Measurements from ENCODE around the gene CYTH3.
A peak's percentile ranks its signal among the peaks of the same experiment; 100 is the strongest.
"Not testable (repeated sequence)": the region's sequence is repeated elsewhere in the genome, so short reads cannot be mapped to it uniquely, and the experiment has no call there.

CYTH3 gene

GRCh38 chr7:6156734-6157133, 115.7 kb downstream of the CYTH3 start:
- Mint-ChIP-seq H3K9me3 (no peaks in the 10 kb centered on the region), H3K4me3 (no peak overlapping the region), H3K4me1 (no peaks in the 10 kb centered on the region), H3K27ac (no peak overlapping the region), H3K36me3 (peaks cover 69% of the 10 kb centered on the region), H3K27me3 (no peaks in the 10 kb centered on the region)
- no peak for ATAC-seq

- peaks cover 75% of the 10 kb centered on the region for H3K36me3 Mint-ChIP-seq
- no peak overlapping the region for H3K4me3 Mint-ChIP-seq
- H3K4me1 Mint-ChIP-seq, result no peaks in the 10 kb centered on the region
- H3K27ac Mint-ChIP-seq, result no peak overlapping the region
- H3K9me3 Mint-ChIP-seq, result no peaks in the 10 kb centered on the region
- ATAC-seq, result no peak
- no peaks in the 10 kb centered on the region for H3K27me3 Mint-ChIP-seq
Measured at GRCh38 chr7:6155596-6155995, 116.8 kb downstream of the CYTH3 start.

GRCh38 chr7:6154542-6155404, 117.7 kb downstream of the CYTH3 start:
- no peak overlapping the region for H3K4me3 Mint-ChIP-seq
- no peaks in the 10 kb centered on the region for H3K9me3 Mint-ChIP-seq
- no peak overlapping the region for H3K27ac Mint-ChIP-seq
- peak; percentile 53 for ATAC-seq
- H3K36me3 Mint-ChIP-seq, result peaks cover 75% of the 10 kb centered on the region
- no peaks in the 10 kb centered on the region for H3K27me3 Mint-ChIP-seq
- no peaks in the 10 kb centered on the region for H3K4me1 Mint-ChIP-seq

- Mint-ChIP-seq H3K27me3 (no peaks in the 10 kb centered on the region), H3K4me1 (no peaks in the 10 kb centered on the region), H3K27ac (no peak overlapping the region), H3K9me3 (no peaks in the 10 kb centered on the region), H3K4me3 (no peak overlapping the region), H3K36me3 (peaks cover 75% of the 10 kb centered on the region)
- ATAC-seq, result peak; percentile 55
Measured at GRCh38 chr7:6153646-6154541, 118.5 kb downstream of the CYTH3 start.

GRCh38 chr7:6151994-6152735, 120.3 kb downstream of the CYTH3 start:
- H3K36me3 Mint-ChIP-seq, result peaks cover 79% of the 10 kb centered on the region
- ATAC-seq, result no peak
- no peak overlapping the region for H3K27ac Mint-ChIP-seq
- H3K4me1 Mint-ChIP-seq, result no peaks in the 10 kb centered on the region
- H3K27me3 Mint-ChIP-seq, result no peaks in the 10 kb centered on the region
- no peaks in the 10 kb centered on the region for H3K9me3 Mint-ChIP-seq
- H3K4me3 Mint-ChIP-seq, result no peak overlapping the region

- ATAC-seq, H3K27me3 Mint-ChIP-seq, H3K4me1 Mint-ChIP-seq, H3K27ac Mint-ChIP-seq, H3K4me3 Mint-ChIP-seq, H3K9me3 Mint-ChIP-seq: not testable (repeated sequence)
- H3K36me3 Mint-ChIP-seq, result peaks cover 81% of the 10 kb centered on the region
Measured at GRCh38 chr7:6151527-6151926, 120.9 kb downstream of the CYTH3 start.

GRCh38 chr7:6149996-6150395, 122.4 kb downstream of the CYTH3 start:
- H3K4me1 Mint-ChIP-seq, result no peaks in the 10 kb centered on the region
- no peak overlapping the region for H3K27ac Mint-ChIP-seq
- no peaks in the 10 kb centered on the region for H3K27me3 Mint-ChIP-seq
- H3K36me3 Mint-ChIP-seq, result peaks cover 83% of the 10 kb centered on the region
- no peak for ATAC-seq
- H3K9me3 Mint-ChIP-seq, result no peaks in the 10 kb centered on the region
- no peak overlapping the region for H3K4me3 Mint-ChIP-seq

GRCh38 chr7:6148724-6149360, 123.6 kb downstream of the CYTH3 start:
- no peaks in the 10 kb centered on the region for H3K9me3 Mint-ChIP-seq
- no peak overlapping the region for H3K27ac Mint-ChIP-seq
- H3K27me3 Mint-ChIP-seq, result no peaks in the 10 kb centered on the region
- H3K4me1 Mint-ChIP-seq, result no peaks in the 10 kb centered on the region
- H3K4me3 Mint-ChIP-seq, result no peak overlapping the region
- H3K36me3 Mint-ChIP-seq, result peaks cover 88% of the 10 kb centered on the region
- no peak for ATAC-seq

GRCh38 chr7:6147627-6148026, 124.8 kb downstream of the CYTH3 start:
- Mint-ChIP-seq H3K9me3 (no peaks in the 10 kb centered on the region), H3K27ac (no peak overlapping the region), H3K4me3 (no peak overlapping the region), H3K27me3 (no peaks in the 10 kb centered on the region), H3K36me3 (peaks cover 85% of the 10 kb centered on the region), H3K4me1 (no peaks in the 10 kb centered on the region)
- ATAC-seq, result no peak

- Mint-ChIP-seq H3K4me1 (no peaks in the 10 kb centered on the region), H3K27ac (no peak overlapping the region)
Measured at GRCh38 chr7:6146666-6147065, 125.8 kb downstream of the CYTH3 start.

GRCh38 chr7:6143997-6144396, 128.4 kb downstream of the CYTH3 start:
- no peaks in the 10 kb centered on the region for H3K27me3 Mint-ChIP-seq
- ATAC-seq, result no peak
- no peaks in the 10 kb centered on the region for H3K4me1 Mint-ChIP-seq
- no peak overlapping the region for H3K27ac Mint-ChIP-seq
- peaks cover 76% of the 10 kb centered on the region for H3K36me3 Mint-ChIP-seq
- no peaks in the 10 kb centered on the region for H3K9me3 Mint-ChIP-seq
- no peak overlapping the region for H3K4me3 Mint-ChIP-seq

More at GRCh38 chr7:6146666-6147065, 125.8 kb downstream of the CYTH3 start:
- H3K36me3 Mint-ChIP-seq, result peaks cover 82% of the 10 kb centered on the region
- H3K4me3 Mint-ChIP-seq, result no peak overlapping the region
- no peaks in the 10 kb centered on the region for H3K27me3 Mint-ChIP-seq
- no peaks in the 10 kb centered on the region for H3K9me3 Mint-ChIP-seq
- ATAC-seq, result no peak

- Mint-ChIP-seq H3K4me3 (no peak overlapping the region), H3K9me3 (no peaks in the 10 kb centered on the region), H3K36me3 (peaks cover 67% of the 10 kb centered on the region), H3K4me1 (no peaks in the 10 kb centered on the region), H3K27me3 (no peaks in the 10 kb centered on the region), H3K27ac (no peak overlapping the region)
- no peak for ATAC-seq
Measured at GRCh38 chr7:6142871-6143380, 129.5 kb downstream of the CYTH3 start.

GRCh38 chr7:6139189-6139996, 133.0 kb downstream of the CYTH3 start:
- Mint-ChIP-seq H3K36me3 (peaks cover 36% of the 10 kb centered on the region), H3K9me3 (no peaks in the 10 kb centered on the region), H3K27me3 (no peaks in the 10 kb centered on the region), H3K4me3 (no peak overlapping the region), H3K4me1 (no peaks in the 10 kb centered on the region), H3K27ac (peak overlapping the region; percentile 36)
- no peak for ATAC-seq

GRCh38 chr7:6136475-6136874, 135.9 kb downstream of the CYTH3 start:
- H3K9me3 Mint-ChIP-seq, result no peaks in the 10 kb centered on the region
- ATAC-seq, result no peak
- no peaks in the 10 kb centered on the region for H3K4me1 Mint-ChIP-seq
- peaks cover 45% of the 10 kb centered on the region for H3K36me3 Mint-ChIP-seq
- no peak overlapping the region for H3K4me3 Mint-ChIP-seq
- no peaks in the 10 kb centered on the region for H3K27me3 Mint-ChIP-seq
- H3K27ac Mint-ChIP-seq, result no peak overlapping the region

All from stimulated activated memory B cell treated with anti-CD40 and anti-IgM and Interleukin-4, amounts not matched to agents 10 μg/mL and 1 μg/mL and 100 μg/mL, for 72 hours (primary cell).